Measurements from ENCODE around the gene GPRIN2.
"Not testable (repeated sequence)": the region's sequence is repeated elsewhere in the genome, so short reads cannot be mapped to it uniquely, and the experiment has no call there.

The GPRIN2 gene

GRCh38 chr10:46512002-46512401 is 44.5 kb downstream of the GPRIN2 start:
- H3K36me3 ChIP-seq (replicated peaks in 1 of 2; ENCODE audit: control insufficient read depth in 2 of 2, insufficient read depth in 2 of 2, low read length in 2 of 2); H3K14ac ChIP-seq (ENCODE audit: low read length); H2BK120ac ChIP-seq (ENCODE audit: low read depth, low read length); H3K27me3 ChIP-seq (ENCODE audit: control insufficient read depth in 3 of 3, insufficient read depth in 3 of 3, low read depth in 1 of 3, low read length in 3 of 3); H3K4me3 ChIP-seq (ENCODE audit: low read length in 2 of 2); H2AK5ac ChIP-seq (ENCODE audit: low read depth, low read length); H2BK12ac ChIP-seq (ENCODE audit: low read length); H3K9ac ChIP-seq (ENCODE audit: low read depth, low read length, poor library complexity); H3K4ac ChIP-seq (ENCODE audit: low read length); H3K4me2 ChIP-seq (ENCODE audit: insufficient read depth, low read length, poor library complexity, severe bottlenecking); H4K8ac ChIP-seq (ENCODE audit: low read depth, low read length); H2AFZ ChIP-seq (ENCODE audit: low read length); DNase-seq (ENCODE audit: low spot score); H2BK15ac ChIP-seq (ENCODE audit: low read length); H3K4me1 ChIP-seq (ENCODE audit: control insufficient read depth in 2 of 2, insufficient read depth in 1 of 2, low read depth in 1 of 2, low read length in 2 of 2); H3K18ac ChIP-seq (ENCODE audit: low read length); H3K27ac ChIP-seq (replicated peaks; ENCODE audit: low read length); H2BK5ac ChIP-seq (ENCODE audit: low read length); H4K91ac ChIP-seq (ENCODE audit: low read depth, low read length, poor library complexity); H3K79me1 ChIP-seq (ENCODE audit: low read depth, low read length); H3K9me3 ChIP-seq (replicated peaks in 1 of 2; ENCODE audit: control insufficient read depth in 2 of 2, insufficient read depth in 1 of 2, low read depth in 1 of 2, low read length in 2 of 2); H3K23ac ChIP-seq (ENCODE audit: low read depth, low read length, poor library complexity): not testable (repeated sequence)
- no CpG with 5 or more reads among the region's 5 CpGs for WGBS, 2 donors (ENCODE audit: extremely low coverage in 2 of 2, insufficient read length in 2 of 2, insufficient replicate concordance in 1 of 2)
